Tibial nerve (tissue), 4 donors: Measurements from ENCODE around the gene EYA4. TPM values are rescaled to one million over a fixed set of nuclear protein-coding genes. Genes with fewer than 3 reads are reported as not detected.

Source experiments
- DNase-seq, 2 donors: peaks; one replicate each; pipeline ENCODE4 v3.0.0-alpha.2; 2019; ENCODE audit warnings: low spot score in 2 of 2
- H3K27ac ChIP-seq, 4 donors: fragments of 200-600 bp; sonication (generic) in 3 of 4; one replicate each; pipeline ENCODE4 v1.5.1; 2017 to 2019; ENCODE audit warnings: mild to moderate bottlenecking in 1 of 4
- H3K27me3 ChIP-seq, 2 donors: fragments of 200-600 bp; sonication (generic) in 1 of 2; one replicate each; pipeline versions ENCODE4 v1.5.1 to v1.6.0; 2017 to 2019
- H3K36me3 ChIP-seq, 3 donors: fragments of 200-600 bp; sonication (generic); one replicate each; pipeline ENCODE4 v1.5.1; 2018 to 2019
- H3K4me1 ChIP-seq, 4 donors: fragments of 200-600 bp; sonication (generic) in 3 of 4; one replicate each; pipeline ENCODE4 v1.5.1; 2017 to 2019
- H3K4me3 ChIP-seq, 4 donors: fragments of 200-600 bp; sonication (generic) in 3 of 4; one replicate each; pipeline ENCODE4 v1.5.1; 2017 to 2019; ENCODE audit warnings: mild to moderate bottlenecking in 1 of 4, moderate library complexity in 1 of 4
- H3K9me3 ChIP-seq, 4 donors: fragments of 200-600 bp; sonication (generic) in 3 of 4; one replicate each; pipeline ENCODE4 v1.5.1; 2017 to 2019
- CTCF ChIP-seq, 5 experiments: fragments of 200-600 bp in 3 of 5; fragments of 450-650 bp in 2 of 5; sonication (generic) in 3 of 5; IDR thresholded peaks; one replicate each; pipeline ENCODE4 v1.5.1; 2016 to 2019; ENCODE audit warnings: antibody characterized with exemption in 5 of 5, mild to moderate bottlenecking in 3 of 5, moderate library complexity in 2 of 5
- EP300 ChIP-seq, 2 donors: sonication (generic); formaldehyde crosslinking; IDR thresholded peaks; one replicate each; pipeline ENCODE4 v1.6.1; 2017; ENCODE audit warnings: antibody characterized with exemption in 2 of 2, mild to moderate bottlenecking in 1 of 2
- POLR2A ChIP-seq, 2 donors: fragments of 450-650 bp; IDR thresholded peaks; one replicate each; pipeline ENCODE4 v1.6.1; 2017; ENCODE audit warnings: antibody characterized with exemption in 2 of 2, mild to moderate bottlenecking in 2 of 2, moderate library complexity in 2 of 2
- WGBS, 2 donors: methylation state at CpG; one replicate each; pipeline ENCODE4 v1.1.5; 2018; 5-methylcytosine and 5-hydroxymethylcytosine counted together
- total RNA-seq, 4 donors: library from RNA; depleted of rRNA; stranded (reverse); fragments of >200 nt; gene quantifications; one replicate each; pipeline ENCODE4 v1.1.0, GENCODE V29; 2016

Gene EYA4
- total RNA-seq, 4 donors from 2014 or later, result 1.1 to 6.0 (median 1.8) TPM

GRCh38 chr6:133241901-133242636 lies 912 bp downstream of the EYA4 start:
- Histone ChIP-seq H3K9me3 (no peaks in the 10 kb centered on the region), H3K27me3 (peaks cover 0 to 56% of the 10 kb centered on the region in 2 donors), H3K4me3 (peak overlapping the region; percentile 36 to 64 (median 42)), H3K36me3 (no peaks in the 10 kb centered on the region), H3K27ac (peak overlapping the region in 2 of 4 donors; percentile 4 to 27), H3K4me1 (peaks cover 0 to 32% (median 4%) of the 10 kb centered on the region in 4 donors)
- no peak for TF ChIP-seq POLR2A (IDR thresholded peaks at IDR 0.05)
- no peak for TF ChIP-seq EP300 (IDR thresholded peaks at IDR 0.05)
- no peak for TF ChIP-seq CTCF (IDR thresholded peaks at IDR 0.05)
- peak in 1 of 2 donors; percentile 10 for DNase-seq
- 2 to 4% methylated on average over 36 to 37 of the region's 52 CpGs for WGBS, 2 donors

- peaks cover 0 to 28% (median 4%) of the 10 kb centered on the region in 4 donors for H3K4me1 ChIP-seq
- no peaks in the 10 kb centered on the region for H3K9me3 ChIP-seq
- WGBS, 2 donors, result 7 to 14% methylated on average over 36 of the region's 36 CpGs
- H3K4me3 ChIP-seq, result peak overlapping the region; percentile 27 to 64 (median 36)
- peaks cover 0 to 56% of the 10 kb centered on the region in 2 donors for H3K27me3 ChIP-seq
- TF ChIP-seq POLR2A (IDR thresholded peaks at IDR 0.05) (no peak), EP300 (IDR thresholded peaks at IDR 0.05) (no peak), CTCF (IDR thresholded peaks at IDR 0.05) (no peak)
- peak overlapping the region in 1 of 4 donors; percentile 27 for H3K27ac ChIP-seq
- H3K36me3 ChIP-seq, result no peaks in the 10 kb centered on the region
- peak in 1 of 2 donors; percentile 10 for DNase-seq
Measured at GRCh38 chr6:133242637-133243585, 1.8 kb downstream of the EYA4 start.

GRCh38 chr6:133243723-133244305 lies 2.7 kb downstream of the EYA4 start:
- Histone ChIP-seq H3K4me1 (peaks cover 0 to 28% (median 4%) of the 10 kb centered on the region in 4 donors), H3K27ac (no peak overlapping the region), H3K36me3 (no peaks in the 10 kb centered on the region), H3K4me3 (peak overlapping the region in 1 of 4 donors; percentile 64), H3K27me3 (peaks cover 0 to 56% of the 10 kb centered on the region in 2 donors), H3K9me3 (no peaks in the 10 kb centered on the region)
- WGBS, 2 donors, result 19 to 31% methylated on average over 7 of the region's 7 CpGs
- no peak for TF ChIP-seq POLR2A (IDR thresholded peaks at IDR 0.05)
- TF ChIP-seq EP300 (IDR thresholded peaks at IDR 0.05), result no peak
- TF ChIP-seq CTCF (IDR thresholded peaks at IDR 0.05), result no peak
- no peak for DNase-seq

- Histone ChIP-seq H3K4me1 (peaks cover 0 to 28% (median 4%) of the 10 kb centered on the region in 4 donors), H3K9me3 (no peaks in the 10 kb centered on the region), H3K27me3 (peaks cover 0 to 56% of the 10 kb centered on the region in 2 donors), H3K27ac (no peak overlapping the region), H3K4me3 (no peak overlapping the region), H3K36me3 (no peaks in the 10 kb centered on the region)
- TF ChIP-seq POLR2A (IDR thresholded peaks at IDR 0.05) (no peak), EP300 (IDR thresholded peaks at IDR 0.05) (no peak), CTCF (IDR thresholded peaks at IDR 0.05) (no peak)
- WGBS, 2 donors, result 54% methylated on average over 4 of the region's 4 CpGs
- no peak for DNase-seq
Measured at GRCh38 chr6:133244519-133244918, 3.4 kb downstream of the EYA4 start.
